HepG2 (cell line): ENCODE data around the gene FIS1. TPM values are rescaled to one million over a fixed set of nuclear protein-coding genes. Genes with fewer than 3 reads are reported as not detected.
"Not testable (repeated sequence)": the region's sequence is repeated elsewhere in the genome, so short reads cannot be mapped to it uniquely, and the experiment has no call there.

Experiments used
- ATAC-seq: fragments of 200-7000 bp; cut with Tn5 transposase; 3 replicates; pipeline ENCODE4 v1.9.1; 2020; ENCODE audit warnings: mild to moderate bottlenecking, moderate library complexity
- BruUV-seq: library from RNA; stranded (reverse); fragments of 400-500 nt; replicated peaks from 2 replicates; lab custom pipeline; 2021; lab: Mats Ljungman, UMichigan
- CTCF ChIA-PET: fragments of 300-600 bp; formaldehyde crosslinking; extraction: SDS; loops from one replicate; lab custom pipeline; 2021; ENCODE audit warnings: low total read pairs, inconsistent platforms, low intra/inter-chr PET ratio; lab: Yijun Ruan, JAX
- POLR2A ChIA-PET: fragments of 350-600 bp; sonication (Branson Sonifier 250); formaldehyde crosslinking; loops from one replicate; lab custom pipeline; 2020; ENCODE audit warnings: antibody characterized with exemption, inconsistent platforms; lab: Yijun Ruan, JAX
- DNase-seq: peaks from one replicate; pipeline ENCODE4 v3.0.0-alpha.2; 2015; ENCODE audit warnings: low spot score
- FAIRE-seq: peaks from 3 replicates; lab custom pipeline; 2011; peaks lifted over from hg19 to GRCh38; lab: Jason Lieb, UNC
- H2AFZ ChIP-seq: one replicate; pipeline ENCODE4 v1.6.1; 2011; ENCODE audit warnings: low read length, inconsistent platforms
- H3K27ac ChIP-seq: fragments of 300-600 bp; 3 replicates; pipeline ENCODE4 v1.8.0; 2011; ENCODE audit warnings: mixed run types, mild to moderate bottlenecking, mixed read lengths, low read length, inconsistent platforms; ENCODE audit not compliant: insufficient read depth; ENCODE audit errors: extremely low read length
- H3K27me3 ChIP-seq, 2 experiments: fragments of 200-600 bp in 1 of 2; 2 replicates in 1 of 2; 3 replicates in 1 of 2; pipeline versions ENCODE4 v1.6.0 to v1.8.0; 2011; ENCODE audit warnings: low read length in 2 of 2, mild to moderate bottlenecking in 2 of 2, moderate library complexity in 2 of 2, inconsistent platforms in 1 of 2; ENCODE audit not compliant: insufficient read depth in 2 of 2, control insufficient read depth in 1 of 2
- H3K36me3 ChIP-seq, 2 experiments: fragments of 200-600 bp in 1 of 2; replicated peaks in 1 of 2; 2 replicates in 1 of 2; 3 replicates in 1 of 2; pipeline versions ENCODE4 v1.5.1 to v1.8.0; 2011; ENCODE audit warnings: low read length in 2 of 2, inconsistent platforms in 1 of 2; ENCODE audit not compliant: insufficient read depth in 2 of 2, control insufficient read depth in 1 of 2
- H3K4me1 ChIP-seq: 2 replicates; pipeline ENCODE4 v1.5.1; 2012; ENCODE audit warnings: low read length, inconsistent platforms; ENCODE audit not compliant: insufficient read depth
- H3K4me2 ChIP-seq: 2 replicates; pipeline ENCODE4 v1.6.0; 2011; ENCODE audit warnings: low read depth, low read length, inconsistent platforms
- H3K4me3 ChIP-seq, 3 experiments: fragments of 200-600 bp in 1 of 3; sonication (generic), shearing (Covaris generic) in 1 of 3; replicated peaks in 1 of 3; 2 replicates each; pipeline ENCODE4 v1.5.1; 2011 to 2016; ENCODE audit warnings: low read length in 3 of 3, inconsistent platforms in 2 of 3, low read depth in 2 of 3, mild to moderate bottlenecking in 2 of 3, control low read depth in 1 of 3, mixed read lengths in 1 of 3; ENCODE audit not compliant: insufficient read depth in 1 of 3
- H3K79me2 ChIP-seq: one replicate; pipeline ENCODE4 v1.6.1; 2011; ENCODE audit warnings: low read length, inconsistent platforms; ENCODE audit not compliant: insufficient read depth
- H3K9ac ChIP-seq: 2 replicates; pipeline ENCODE4 v1.6.0; 2011; ENCODE audit warnings: mild to moderate bottlenecking, low read depth, low read length, inconsistent platforms; ENCODE audit not compliant: insufficient read depth
- H3K9me3 ChIP-seq: 2 replicates; pipeline ENCODE4 v1.5.1; 2012; ENCODE audit warnings: mild to moderate bottlenecking, low read length
- H4K20me1 ChIP-seq: 2 replicates; pipeline ENCODE4 v1.6.0; 2011; ENCODE audit warnings: inconsistent platforms, mild to moderate bottlenecking, low read length, moderate library complexity; ENCODE audit not compliant: insufficient read depth
- ASH2L ChIP-seq: fragments of 300-600, 200-600 bp; sonication (generic); IDR thresholded peaks from 2 replicates; pipeline ENCODE4 v1.7.0; 2017; ENCODE audit warnings: low read depth, mild to moderate bottlenecking, moderate library complexity, mixed read lengths, low read length; ENCODE audit not compliant: insufficient read length
- FOSL2 ChIP-seq: sonication (generic); formaldehyde crosslinking; IDR thresholded peaks from 2 replicates; pipeline ENCODE4 v1.4.0; 2020; ENCODE audit warnings: missing genetic modification reagents
- HNRNPK ChIP-seq: fragments of 200-400 bp; formaldehyde crosslinking; IDR thresholded peaks from 2 replicates; pipeline ENCODE4 v1.6.1; 2018; ENCODE audit warnings: low read length, low read depth, moderate library complexity, mild to moderate bottlenecking; ENCODE audit not compliant: poor library complexity, severe bottlenecking
- TARDBP ChIP-seq: sonication (generic); formaldehyde crosslinking; IDR thresholded peaks from 2 replicates; pipeline ENCODE4 v1.8.0; 2022; ENCODE audit warnings: mild to moderate bottlenecking, missing genetic modification reagents
- ZNF460 ChIP-seq: sonication (generic); formaldehyde crosslinking; IDR thresholded peaks from 2 replicates; pipeline ENCODE4 v1.5.1; 2020; ENCODE audit warnings: missing genetic modification reagents, mild to moderate bottlenecking, borderline replicate concordance
- WGBS: methylation state at CpG from one replicate; pipeline ENCODE4 v1.1.6; 2017; ENCODE audit warnings: low lambda C conversion rate; 5-methylcytosine and 5-hydroxymethylcytosine counted together
- in situ Hi-C: cut with HindIII; loops from 2 replicates; pipeline ENCODE4 v1.10.0; 2017; ENCODE audit warnings: low pct_unique_long_range_greater_than_20kb; ENCODE audit not compliant: extremely low pct_ligation_motif_present
- intact Hi-C: fragments of 100-400 bp; cut with micrococcal nuclease; formaldehyde crosslinking; loops from one replicate; pipeline ENCODE4 v1.10.0; 2022; ENCODE audit not compliant: unreplicated experiment
- polyA plus RNA-seq, 8 experiments: library from polyadenylated mRNA; depleted of rRNA in 3 of 8; stranded (reverse) in 7 of 8; unstranded in 1 of 8; fragments of >200 nt; fragmentation: Illumina TruSeq in 4 of 8; extraction: Trizol in 4 of 8; gene quantifications; 2 replicates each; pipeline versions ENCODE4 v1.2.1 to v1.2.3, GENCODE V29; 2011 to 2016; ENCODE audit warnings: low read depth in 4 of 8, missing spikeins in 1 of 8, mixed read lengths in 1 of 8; ENCODE audit not compliant: insufficient read depth in 1 of 8
- total RNA-seq, 5 experiments: library from RNA; depleted of rRNA; stranded (reverse); fragments of >200 nt; fragmentation: Illumina TruSeq; extraction: Trizol; gene quantifications; 2 replicates each; pipeline ENCODE4 v1.2.3, GENCODE V29; 2016; ENCODE audit warnings: low read depth in 1 of 5
- TF ChIP-seq, protein P1 (sequence below): sonication (generic); formaldehyde crosslinking; IDR thresholded peaks from 2 replicates; pipeline ENCODE4 v1.4.0; 2020; ENCODE audit warnings: mild to moderate bottlenecking, missing genetic modification reagents

FIS1 gene
- total and polyA plus RNA-seq, 2 of the 13 experiments (the other 11 are each of a cell fraction or from before 2014, with no cell fraction given): 97.5 to 101 TPM

DNA sequence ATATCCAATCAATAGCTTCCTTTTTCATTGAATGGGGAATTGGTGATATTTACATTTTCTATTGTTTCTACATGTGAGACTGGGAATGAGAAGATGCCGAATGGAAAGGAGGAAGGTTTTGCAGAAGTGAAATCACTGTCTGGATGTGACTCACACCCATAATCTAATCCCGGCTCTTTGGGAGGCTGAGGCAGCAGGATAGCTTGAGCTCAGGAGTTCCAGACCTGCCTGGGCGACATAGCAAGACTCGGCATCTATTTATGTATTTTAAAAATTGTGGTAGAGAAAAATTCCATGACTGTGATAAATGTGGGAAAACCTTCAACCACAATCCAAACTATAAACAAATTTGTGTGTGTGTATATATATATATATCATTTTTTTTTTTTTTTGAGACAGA, 10.9 kb upstream of the FIS1 start:
- no TSS peak for BruUV-seq
- H2AFZ ChIP-seq: no peak overlapping the region
- no peaks in the 10 kb centered on the region for H3K9me3 ChIP-seq
- no peaks in the 10 kb centered on the region; a peak in 2 of 5 replicates for H3K27me3 ChIP-seq
- 3% methylated on average over 4 of the region's 4 CpGs for WGBS
- TF ChIP-seq ZNF460 (CRISPR knock-in tag) (no peak), ASH2L (no peak), TARDBP (CRISPR knock-in tag) (no peak), FOSL2 (no peak)
- TF ChIP-seq, protein P1, sequence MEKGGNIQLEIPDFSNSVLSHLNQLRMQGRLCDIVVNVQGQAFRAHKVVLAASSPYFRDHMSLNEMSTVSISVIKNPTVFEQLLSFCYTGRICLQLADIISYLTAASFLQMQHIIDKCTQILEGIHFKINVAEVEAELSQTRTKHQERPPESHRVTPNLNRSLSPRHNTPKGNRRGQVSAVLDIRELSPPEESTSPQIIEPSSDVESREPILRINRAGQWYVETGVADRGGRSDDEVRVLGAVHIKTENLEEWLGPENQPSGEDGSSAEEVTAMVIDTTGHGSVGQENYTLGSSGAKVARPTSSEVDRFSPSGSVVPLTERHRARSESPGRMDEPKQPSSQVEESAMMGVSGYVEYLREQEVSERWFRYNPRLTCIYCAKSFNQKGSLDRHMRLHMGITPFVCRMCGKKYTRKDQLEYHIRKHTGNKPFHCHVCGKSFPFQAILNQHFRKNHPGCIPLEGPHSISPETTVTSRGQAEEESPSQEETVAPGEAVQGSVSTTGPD (CRISPR knock-in tag): no peak
- H4K20me1 ChIP-seq: peaks cover 3% of the 10 kb centered on the region; the same call in 1 of the 2 replicates
- H3K79me2 ChIP-seq: peaks cover 11% of the 10 kb centered on the region
- intact Hi-C loops (no loop called here), in situ Hi-C loops (no loop called here)
- DNase-seq (no peak), ATAC-seq (no peak), FAIRE-seq (no peak)
- CTCF ChIA-PET: no interaction called here
- no peak overlapping the region for H3K4me2 ChIP-seq
- H3K9ac ChIP-seq: no peak overlapping the region
- no peaks in the 10 kb centered on the region for H3K36me3 ChIP-seq
- POLR2A ChIA-PET: interaction anchor here (1.0 kb wide), 1 partner anchor 38 kb away, joined by 3 read pairs; the partner anchor contains the start of genes PLOD3 and ZNHIT1
- H3K27ac ChIP-seq: no peak overlapping the region
- no peak overlapping the region for H3K4me3 ChIP-seq
- peaks cover 19% of the 10 kb centered on the region for H3K4me1 ChIP-seq

DNA sequence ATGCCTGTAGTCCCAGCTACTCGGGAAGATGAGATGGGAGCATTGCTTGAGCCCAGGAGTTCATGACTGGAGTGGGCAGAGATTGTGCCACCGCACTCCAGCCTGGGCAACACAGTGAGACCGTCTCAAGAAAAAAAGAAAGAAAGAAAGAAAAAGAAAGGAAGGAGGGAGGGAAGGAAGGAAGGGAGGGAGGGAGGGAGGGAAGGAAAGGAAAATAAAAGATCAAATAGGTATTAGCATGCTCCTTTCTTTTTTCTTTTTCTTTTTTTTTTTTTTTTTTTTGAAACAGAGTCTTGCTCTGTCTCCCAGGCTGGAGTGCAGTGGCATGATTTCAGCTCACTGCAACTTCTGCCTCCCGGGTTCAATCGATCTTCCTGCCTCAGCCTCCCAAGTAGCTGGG, 8.3 kb upstream of the FIS1 start:
- WGBS: 88% methylated on average over 5 of the region's 5 CpGs
- POLR2A ChIA-PET: interaction anchor here (2.3 kb wide), 1 partner anchor 52 kb away, joined by 24 read pairs; the partner anchor contains the start of gene MOGAT3
- H3K9ac ChIP-seq, DNase-seq, ATAC-seq, intact Hi-C loops, H2AFZ ChIP-seq, H3K27ac ChIP-seq, H3K36me3 ChIP-seq, H3K9me3 ChIP-seq, in situ Hi-C loops, FAIRE-seq, H4K20me1 ChIP-seq, H3K27me3 ChIP-seq, BruUV-seq, CTCF ChIA-PET: not testable (repeated sequence)
- H3K4me1 ChIP-seq: peaks cover 20% of the 10 kb centered on the region
- H3K79me2 ChIP-seq: peaks cover 24% of the 10 kb centered on the region
- peak; percentile 85 for TF ChIP-seq HNRNPK
- peak overlapping the region; percentile 78 for H3K4me2 ChIP-seq
- H3K4me3 ChIP-seq: peak overlapping the region in 2 of 3 experiments; percentile 98 to 99; a peak in 3 of 6 replicates
